ENCODE data around the gene FCHO2. TPM values are rescaled to one million over a fixed set of nuclear protein-coding genes. Genes with fewer than 3 reads are reported as not detected.

FCHO2 gene
- total RNA-seq, 1 donor from 2014 or later: 15.5 TPM

DNA sequence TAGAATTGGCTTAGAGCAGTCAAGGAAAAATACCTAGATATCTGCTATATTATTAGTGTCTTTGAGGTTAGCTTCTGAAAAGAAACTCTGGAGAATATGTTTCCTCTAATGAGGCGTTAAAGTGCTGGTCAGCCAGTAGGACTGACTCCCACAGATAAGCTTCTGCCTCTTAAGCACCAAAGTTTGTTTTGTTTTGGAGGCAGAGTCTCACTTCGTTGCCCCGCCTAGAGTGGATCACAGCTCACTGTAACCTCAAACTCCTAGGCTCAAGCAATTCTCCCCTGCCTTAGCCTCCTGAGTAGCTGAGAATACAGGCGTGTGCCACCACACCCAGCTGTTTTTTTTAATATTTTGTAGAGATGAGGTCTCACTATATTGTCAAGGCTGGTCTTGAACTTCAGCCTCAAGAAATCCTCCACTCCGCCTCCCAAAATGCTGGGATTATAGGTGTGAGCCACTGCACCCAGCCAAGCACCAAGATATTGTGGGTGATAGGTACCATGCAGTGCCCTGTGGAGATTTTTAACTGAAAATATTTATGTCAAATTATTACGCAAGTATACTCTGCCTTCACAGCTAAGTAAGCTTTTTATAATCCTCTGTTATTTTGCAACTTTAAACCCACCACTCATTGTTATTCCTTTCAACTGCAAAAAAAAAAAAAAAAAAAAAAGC, 139.9 kb downstream of the FCHO2 start:
- intact Hi-C loops (cut with DNase I): no loop called here
- DNase-seq (ENCODE audit: low spot score): no peak

DNA sequence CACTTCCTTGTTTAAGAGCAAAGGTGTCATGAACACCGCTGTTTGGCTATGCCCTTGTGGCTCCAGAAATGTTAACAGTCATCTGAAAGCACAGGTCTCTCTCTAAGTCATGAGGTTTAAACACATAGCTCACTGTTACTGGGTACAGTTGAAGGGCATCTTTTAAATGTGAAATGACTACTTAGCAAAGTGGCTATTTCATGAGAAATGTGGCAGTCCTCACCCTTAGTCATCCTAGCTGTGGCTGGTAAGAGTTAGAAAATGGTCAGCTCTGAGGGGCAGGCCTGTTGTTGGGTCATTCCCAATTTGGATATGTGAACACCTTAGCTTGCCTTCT, 140.4 kb downstream of the FCHO2 start:
- no peak for DNase-seq (ENCODE audit: low spot score)
- intact Hi-C loops (cut with DNase I): no loop called here

DNA sequence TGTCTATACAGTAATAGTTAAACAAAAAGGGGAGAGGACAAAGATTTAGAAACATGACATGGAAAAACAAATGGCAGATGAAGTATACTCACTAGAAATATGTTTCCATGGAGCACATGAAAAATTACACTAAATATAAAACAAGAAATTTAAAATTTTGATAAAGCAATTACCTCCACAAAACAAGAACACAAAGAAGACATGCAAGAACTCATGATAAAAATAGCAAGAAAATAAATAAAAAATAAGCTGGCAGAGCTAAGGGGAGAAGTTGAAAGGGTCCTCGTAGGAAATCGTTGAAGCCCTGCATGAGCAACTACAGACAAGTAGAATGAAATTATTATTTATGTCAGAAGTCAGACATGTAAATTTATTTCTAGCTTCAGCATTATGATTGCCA, 141.9 kb downstream of the FCHO2 start:
- intact Hi-C loops (cut with DNase I): no loop called here
- DNase-seq (ENCODE audit: low spot score): no peak

DNA sequence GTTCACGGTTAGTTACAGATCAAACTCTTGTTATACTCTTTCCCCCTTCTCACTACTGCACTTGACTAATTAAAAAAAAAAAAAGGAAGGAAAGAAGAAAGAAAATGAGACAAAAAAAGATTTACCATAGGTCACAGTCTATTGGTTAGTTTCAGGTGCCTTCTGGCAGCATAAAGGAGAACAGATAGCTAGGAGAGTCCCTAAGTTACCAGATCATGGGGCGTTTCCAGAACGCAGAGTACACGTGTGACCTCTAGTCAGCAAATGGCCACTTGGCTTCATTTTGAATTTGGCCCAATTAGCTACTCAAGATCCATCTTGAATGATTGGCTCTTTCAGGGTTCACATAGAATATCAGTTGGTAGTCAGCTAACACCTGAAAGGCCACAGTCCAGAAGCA, 144.3 kb downstream of the FCHO2 start:
- intact Hi-C loops (cut with DNase I): no loop called here
- no peak for DNase-seq (ENCODE audit: low spot score)

DNA sequence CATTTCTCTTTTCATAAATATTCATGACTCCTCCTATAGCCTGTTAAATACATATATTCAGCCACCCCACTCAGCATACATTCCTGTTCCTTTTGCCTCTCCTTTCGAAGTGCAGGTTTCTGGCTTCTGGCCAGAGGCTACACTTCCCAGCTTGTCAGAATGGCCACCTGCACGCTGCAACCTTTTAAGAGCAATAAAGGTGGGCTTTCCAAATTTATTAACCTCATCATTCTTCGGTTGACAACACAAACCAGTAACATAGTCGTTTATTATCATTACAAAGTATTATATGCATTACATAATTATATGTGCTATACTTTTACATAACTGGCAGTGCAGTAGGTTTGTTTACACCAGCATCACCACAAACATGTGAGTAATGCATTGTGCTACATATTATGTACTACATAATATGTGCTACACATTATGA, 148.0 kb downstream of the FCHO2 start:
- intact Hi-C loops (cut with DNase I): no loop called here
- no peak for DNase-seq (ENCODE audit: low spot score)

DNA sequence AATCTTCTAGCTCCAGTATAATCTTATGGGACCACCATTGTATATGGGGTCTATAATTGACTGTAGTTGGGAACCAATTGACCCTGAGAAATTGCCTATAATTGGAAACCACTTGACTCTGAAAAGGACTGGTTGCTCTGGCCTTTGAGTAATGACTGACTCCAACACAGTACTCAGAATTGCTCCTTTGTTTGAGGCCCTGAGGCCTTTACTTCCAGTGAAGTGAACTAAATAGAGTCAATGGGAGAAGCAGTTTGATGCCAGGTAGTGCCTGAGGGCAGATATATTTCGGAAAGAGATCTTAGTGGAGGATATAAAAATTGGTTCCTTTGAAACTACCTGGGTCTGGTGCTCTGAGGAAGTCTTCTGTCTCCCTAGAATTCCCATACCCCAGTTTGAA, 148.5 kb downstream of the FCHO2 start:
- intact Hi-C loops (cut with DNase I): no loop called here
- no peak for DNase-seq (ENCODE audit: low spot score)

DNA sequence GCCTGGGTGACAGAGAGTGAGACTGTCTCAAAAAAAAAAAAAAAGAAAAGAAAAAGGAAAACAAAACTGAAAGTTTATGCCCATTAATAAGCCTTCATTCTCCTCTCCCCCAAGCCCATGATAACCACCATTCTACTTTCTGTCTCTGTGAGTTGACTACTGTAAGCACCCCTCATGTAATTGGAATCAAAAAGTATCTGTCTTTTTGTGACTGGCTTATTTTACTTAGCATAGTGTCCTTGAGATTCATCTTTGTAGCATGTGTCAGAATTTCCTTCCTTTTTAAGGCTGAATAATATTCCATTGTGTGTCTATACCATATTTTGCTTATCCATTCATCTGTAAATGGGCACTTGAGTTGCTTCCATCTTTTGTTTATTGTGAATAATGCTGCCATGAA, 150.5 kb downstream of the FCHO2 start:
- no peak for DNase-seq (ENCODE audit: low spot score)
- intact Hi-C loops (cut with DNase I): no loop called here

DNA sequence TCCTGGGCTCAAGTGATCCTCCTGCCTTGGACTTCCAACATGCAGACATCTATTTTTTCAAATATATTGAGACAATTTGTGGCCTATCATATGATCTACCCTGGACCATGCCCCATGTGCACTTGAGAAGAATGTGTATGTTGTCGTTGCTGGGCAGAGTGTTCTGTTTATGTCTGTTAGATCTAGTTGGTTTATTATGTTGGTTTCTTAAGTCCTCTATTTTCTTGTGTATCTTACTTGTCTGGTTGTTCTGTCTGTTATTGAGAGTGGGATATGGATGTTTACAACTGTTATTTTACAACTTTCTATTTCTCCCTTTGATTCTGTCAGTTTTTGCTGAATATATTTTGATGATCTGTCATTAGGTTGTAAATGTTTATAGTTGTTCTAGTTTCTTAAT, 154.3 kb downstream of the FCHO2 start:
- DNase-seq (ENCODE audit: low spot score): no peak
- intact Hi-C loops (cut with DNase I): no loop called here

DNA sequence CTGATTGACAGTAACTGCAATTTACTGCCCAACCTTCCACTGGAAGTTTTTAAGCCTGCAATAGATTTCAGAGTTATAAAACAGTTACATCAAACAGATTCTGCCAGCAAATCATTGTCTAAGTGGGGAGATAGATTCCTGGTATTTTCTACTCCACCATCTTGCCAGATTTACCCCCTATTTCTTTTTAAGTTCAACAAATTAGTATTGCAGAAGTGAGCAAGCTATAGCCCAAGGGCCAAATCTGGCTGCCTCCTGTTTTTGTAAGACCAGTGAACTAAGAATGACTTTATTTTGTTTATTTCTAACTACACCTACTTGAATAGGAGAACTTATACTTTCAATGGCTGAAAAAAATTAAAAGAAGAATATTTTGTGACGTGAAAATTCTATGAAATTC, 155.7 kb downstream of the FCHO2 start:
- intact Hi-C loops (cut with DNase I): no loop called here
- no peak for DNase-seq (ENCODE audit: low spot score)

DNA sequence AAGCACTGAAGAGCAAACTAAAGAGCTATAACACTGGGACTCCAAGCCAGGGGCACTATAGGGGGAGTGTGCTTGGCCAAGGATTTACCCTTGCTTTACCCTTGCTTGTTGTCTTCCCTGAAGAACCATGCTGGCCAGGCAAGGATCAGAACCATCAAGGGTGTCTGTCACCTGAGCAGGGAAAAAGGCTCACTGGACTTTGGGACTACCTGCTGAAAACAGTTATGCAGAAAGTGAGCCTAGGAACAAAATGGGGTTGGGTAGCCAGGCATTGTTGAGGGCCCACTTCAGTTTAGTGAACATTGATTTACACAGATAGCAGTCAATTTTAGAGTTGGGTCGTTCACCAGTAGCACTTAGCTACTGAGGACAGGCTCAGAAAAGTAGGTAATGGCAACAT, 156.5 kb downstream of the FCHO2 start:
- intact Hi-C loops (cut with DNase I): no loop called here
- no peak for DNase-seq (ENCODE audit: low spot score)

DNA sequence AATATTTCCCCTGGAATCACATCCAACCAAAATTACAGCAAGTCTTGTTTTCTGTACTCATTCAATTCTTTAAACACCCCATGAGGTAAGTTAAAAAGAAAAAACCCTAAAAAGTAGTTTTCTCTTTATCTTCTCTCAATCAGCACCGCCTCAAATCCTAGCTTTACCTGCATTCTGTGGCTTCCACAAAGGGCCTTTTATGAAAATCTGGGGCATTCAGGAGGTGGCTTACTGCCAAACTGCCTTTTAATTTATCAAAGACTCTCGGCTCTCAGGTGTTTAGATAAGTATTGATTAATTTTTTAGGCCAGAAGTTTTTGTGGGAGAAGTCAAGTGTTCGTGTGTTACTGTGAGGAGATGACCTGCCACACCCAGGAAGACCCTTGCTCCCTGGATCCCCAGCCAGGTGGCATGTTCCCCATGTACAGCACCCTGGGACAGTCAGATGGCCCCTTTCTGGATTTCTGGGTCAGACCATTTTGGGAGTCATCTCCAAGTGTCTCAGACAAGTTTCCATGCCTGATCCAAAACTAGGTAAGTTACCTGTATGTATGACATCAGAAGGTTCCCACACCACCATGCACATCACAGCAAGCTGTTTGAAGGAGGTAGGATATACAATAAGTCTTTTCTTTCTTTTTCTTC, 158.3 kb downstream of the FCHO2 start:
- no peak for DNase-seq (ENCODE audit: low spot score)
- intact Hi-C loops (cut with DNase I): no loop called here

DNA sequence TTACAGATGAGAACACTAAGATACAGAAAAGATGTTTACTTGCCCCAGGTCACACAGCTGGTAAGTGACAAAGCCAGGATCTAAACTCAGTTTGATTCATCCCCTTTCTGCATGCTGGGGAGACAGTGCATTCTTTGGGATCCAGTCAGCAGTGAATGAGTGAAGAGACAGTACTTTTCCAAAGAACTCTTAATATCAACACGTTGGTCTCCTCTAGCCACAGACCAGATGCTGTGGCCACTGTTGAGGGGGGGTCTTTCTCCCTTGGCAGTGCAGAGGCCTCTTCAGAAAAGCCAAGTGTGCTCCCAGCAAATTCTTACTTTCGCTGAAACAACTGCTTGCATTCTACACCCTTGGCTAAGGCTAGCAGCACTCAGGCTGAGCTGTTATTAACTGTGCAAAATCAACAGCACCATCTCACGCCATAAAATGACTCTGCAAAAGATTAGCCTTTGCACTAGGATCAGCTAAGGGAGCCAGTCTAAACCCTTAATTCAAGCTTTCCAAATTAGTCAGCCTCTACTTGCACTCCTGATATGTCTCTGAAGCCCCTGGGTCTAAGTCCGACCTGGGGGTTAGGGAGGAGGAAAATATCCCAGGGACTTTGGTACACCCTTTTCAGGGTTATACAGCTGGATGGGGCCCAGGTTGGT, 159.7 kb downstream of the FCHO2 start:
- no peak for DNase-seq (ENCODE audit: low spot score)
- intact Hi-C loops (cut with DNase I): no loop called here

DNA sequence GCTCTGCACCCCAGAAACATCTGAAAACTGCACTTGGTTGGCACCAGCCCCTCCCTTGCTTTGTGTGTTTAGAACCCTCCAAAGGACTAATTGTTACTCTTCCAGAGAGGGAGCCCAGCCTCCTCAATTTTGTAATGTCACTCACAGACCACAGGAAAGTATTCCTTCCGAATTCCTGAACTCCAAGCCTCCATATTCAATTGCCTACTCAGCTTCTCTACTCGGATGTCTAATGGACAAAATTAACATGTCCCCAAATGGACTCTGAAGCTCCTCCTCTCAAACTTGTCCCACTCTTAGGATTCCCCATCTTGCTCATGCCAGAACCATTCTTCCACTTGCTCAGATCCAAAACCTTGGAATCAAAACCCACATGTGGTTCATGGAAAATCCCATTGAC, 160.7 kb downstream of the FCHO2 start:
- intact Hi-C loops (cut with DNase I): no loop called here
- no peak for DNase-seq (ENCODE audit: low spot score)

DNA sequence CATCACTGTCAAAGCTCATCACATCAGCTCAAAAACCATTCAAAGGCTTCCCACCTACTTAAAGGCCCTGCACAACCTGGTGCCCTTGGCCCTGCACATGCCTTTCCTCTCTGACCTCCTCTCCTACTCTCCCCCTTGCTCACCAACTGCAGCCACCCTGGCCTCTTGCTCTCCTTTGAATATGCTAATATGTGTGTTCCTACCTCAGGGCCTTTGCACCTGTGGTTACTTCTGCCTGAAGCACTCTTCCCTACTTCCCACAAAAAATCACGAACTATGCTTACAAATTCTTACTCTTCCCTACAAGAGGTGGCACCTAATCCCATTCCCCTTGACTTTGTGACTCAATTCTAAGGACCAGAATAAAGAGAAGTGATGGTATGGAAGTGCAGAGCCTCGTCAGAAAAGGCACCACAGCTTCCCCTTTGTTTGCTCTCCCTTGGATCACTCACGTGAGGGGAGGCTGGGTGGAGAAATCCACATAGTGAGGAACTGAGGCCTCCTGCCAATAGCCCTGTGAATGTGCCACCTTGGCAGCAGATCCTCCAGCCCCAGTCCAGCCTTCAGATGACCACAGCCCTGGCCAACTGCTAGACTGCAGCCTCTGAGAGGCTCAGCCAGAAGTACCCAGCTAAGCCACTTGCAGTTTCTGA, 161.4 kb downstream of the FCHO2 start:
- intact Hi-C loops (cut with DNase I): no loop called here
- no peak for DNase-seq (ENCODE audit: low spot score)

DNA sequence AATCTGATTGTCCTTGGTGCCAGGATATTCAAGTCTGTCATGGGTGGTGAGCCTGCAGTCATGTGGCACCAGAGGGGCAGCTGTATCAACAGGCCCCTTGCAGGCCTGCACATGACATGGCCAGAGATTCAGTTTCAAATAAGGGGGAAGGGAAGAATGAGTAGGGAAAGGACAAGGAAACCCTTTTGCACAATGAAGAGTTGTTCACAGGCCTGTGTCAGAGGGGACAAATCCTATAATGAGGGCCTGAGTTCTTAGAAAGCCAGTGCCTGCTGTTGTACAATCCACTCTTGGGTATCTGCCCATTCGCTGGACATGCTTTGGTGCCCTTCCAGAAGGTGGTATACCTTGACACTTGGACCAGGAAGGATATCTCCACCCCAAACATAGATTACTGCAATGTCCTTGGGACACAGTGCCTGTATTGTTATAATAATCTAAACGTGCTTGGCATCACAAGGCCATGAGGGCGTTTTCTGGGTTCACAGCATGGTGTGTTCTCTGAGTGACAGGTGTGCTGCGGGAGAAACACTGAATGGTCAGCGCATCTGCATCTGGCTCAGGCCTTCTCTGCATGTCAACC, 162.6 kb downstream of the FCHO2 start:
- intact Hi-C loops (cut with DNase I): no loop called here
- no peak for DNase-seq (ENCODE audit: low spot score)

DNA sequence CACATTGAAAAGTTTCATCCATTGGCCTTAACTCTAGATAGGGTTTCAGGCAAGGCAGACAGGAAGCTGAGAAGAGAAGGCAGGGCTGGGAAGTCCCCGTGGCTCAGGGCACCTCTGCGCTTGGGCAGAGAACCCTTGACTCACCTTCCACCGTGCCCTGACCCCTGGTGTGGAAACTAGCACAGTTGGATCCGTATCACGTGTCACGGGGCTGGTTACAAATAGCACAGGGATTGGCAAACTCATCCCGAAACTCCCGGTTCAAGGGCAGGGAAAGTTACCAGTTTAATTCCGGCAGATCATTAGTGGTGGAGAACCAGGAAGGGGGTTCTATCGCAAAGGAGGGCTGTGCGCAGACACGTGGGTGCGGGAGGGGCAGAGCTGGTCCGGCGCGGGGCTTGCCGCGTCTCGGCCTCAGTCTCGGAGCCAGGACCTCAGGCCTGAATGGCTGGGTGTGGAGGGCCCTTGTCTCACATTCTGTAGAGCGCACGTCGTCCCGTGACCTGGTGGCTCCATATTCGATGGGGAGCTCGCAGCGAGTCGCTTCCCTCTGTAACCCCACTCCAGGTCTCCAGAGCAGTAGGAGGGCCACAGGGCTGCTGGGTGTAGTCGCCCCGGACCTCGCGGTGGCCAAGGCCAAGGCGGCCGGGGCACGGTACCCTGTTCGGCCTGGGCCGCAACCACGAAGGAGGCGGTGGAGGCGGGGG, 163.8 kb downstream of the FCHO2 start:
- intact Hi-C loops (cut with DNase I): no loop called here

DNA sequence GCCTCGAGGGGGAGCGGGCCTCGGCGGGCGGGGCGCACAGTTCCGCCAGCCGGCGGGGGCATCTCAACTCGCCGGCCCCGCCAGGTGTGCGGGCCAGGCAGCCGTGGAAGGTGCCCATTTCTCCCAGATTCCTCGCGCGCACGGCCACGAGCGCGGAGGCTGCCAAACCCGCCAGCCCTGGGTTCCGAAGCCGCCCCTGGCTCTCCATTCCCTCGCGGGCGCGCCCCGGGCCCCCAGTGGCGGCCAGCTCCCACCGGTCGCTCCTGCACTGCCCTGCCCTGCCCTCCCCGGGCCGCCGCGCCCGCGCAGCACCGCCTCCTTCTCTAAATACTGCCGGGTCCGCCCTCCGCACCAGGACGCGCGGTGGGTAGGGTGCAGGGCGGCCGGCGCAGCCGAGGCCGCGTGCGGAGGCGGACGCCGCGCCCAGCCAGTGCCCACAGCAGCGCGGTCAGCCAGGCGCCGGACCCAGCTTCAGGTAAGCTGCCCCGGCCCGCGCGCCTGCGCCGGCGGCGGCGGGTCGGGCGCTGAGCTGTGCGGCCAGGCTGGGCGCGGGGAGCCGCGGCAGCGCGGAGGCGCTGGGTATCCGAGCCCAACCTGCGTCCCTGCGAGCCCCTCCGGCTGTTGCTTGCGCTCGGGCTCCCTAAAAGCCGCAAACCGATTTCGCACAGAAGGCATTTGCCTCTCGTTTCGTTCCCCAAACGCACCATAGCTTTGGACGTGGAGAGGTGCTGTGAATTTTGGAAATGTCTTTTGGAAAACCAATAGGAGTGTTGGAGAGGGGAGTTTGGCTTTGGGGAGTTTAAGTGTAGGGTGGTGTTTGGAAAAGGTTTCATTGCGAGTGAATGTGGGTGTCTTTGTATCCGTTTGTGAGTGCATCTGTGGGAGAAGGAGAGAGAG, 164.6 kb downstream of the FCHO2 start, which contains the start of gene TMEM171:
Gene TMEM171 (plus strand): TSS at position 354 of the 897 bp plus-strand sequence. CDS start 2,799 bp downstream, outside the sequence.
- no peak for DNase-seq (ENCODE audit: low spot score)
- intact Hi-C loops (cut with DNase I): no loop called here

More for the DNA sequence above, 163.8 kb downstream of the FCHO2 start:
- DNase-seq (ENCODE audit: low spot score): no peak

DNA sequence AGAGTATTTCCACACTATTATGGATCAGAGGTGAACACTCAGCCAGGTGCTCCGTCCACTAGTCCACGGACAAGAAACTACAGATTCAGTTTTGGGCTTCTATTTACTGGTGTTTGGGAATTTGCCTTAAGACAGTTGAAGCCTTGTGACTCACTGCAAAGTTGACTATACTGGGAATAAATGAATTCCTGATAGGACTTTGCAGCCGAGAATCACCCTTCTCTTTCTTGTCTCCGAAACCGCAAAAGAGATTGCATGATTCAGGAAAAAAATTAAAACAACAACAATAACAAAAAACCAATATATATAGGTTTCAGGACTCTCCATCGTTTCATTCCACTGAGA, 165.2 kb downstream of the FCHO2 start:
- intact Hi-C loops (cut with DNase I): no loop called here
- no peak for DNase-seq (ENCODE audit: low spot score)
